ENCODE measurements around the gene BAIAP2.

- TF ChIP-seq, protein P1, sequence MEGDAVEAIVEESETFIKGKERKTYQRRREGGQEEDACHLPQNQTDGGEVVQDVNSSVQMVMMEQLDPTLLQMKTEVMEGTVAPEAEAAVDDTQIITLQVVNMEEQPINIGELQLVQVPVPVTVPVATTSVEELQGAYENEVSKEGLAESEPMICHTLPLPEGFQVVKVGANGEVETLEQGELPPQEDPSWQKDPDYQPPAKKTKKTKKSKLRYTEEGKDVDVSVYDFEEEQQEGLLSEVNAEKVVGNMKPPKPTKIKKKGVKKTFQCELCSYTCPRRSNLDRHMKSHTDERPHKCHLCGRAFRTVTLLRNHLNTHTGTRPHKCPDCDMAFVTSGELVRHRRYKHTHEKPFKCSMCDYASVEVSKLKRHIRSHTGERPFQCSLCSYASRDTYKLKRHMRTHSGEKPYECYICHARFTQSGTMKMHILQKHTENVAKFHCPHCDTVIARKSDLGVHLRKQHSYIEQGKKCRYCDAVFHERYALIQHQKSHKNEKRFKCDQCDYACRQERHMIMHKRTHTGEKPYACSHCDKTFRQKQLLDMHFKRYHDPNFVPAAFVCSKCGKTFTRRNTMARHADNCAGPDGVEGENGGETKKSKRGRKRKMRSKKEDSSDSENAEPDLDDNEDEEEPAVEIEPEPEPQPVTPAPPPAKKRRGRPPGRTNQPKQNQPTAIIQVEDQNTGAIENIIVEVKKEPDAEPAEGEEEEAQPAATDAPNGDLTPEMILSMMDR (IDR thresholded peaks at IDR 0.05; ENCODE audit: low read length), result no peak
- no peak for TF ChIP-seq EZH2phosphoT487 (IDR thresholded peaks at IDR 0.05; ENCODE audit: low read length)
Observed at GRCh38 chr17:81063106-81064093, 28.4 kb downstream of the BAIAP2 start.
